Measurements from ENCODE around the gene OXTR. TPM values are rescaled to one million over a fixed set of nuclear protein-coding genes. Genes with fewer than 3 reads are reported as not detected.

Gene OXTR
- polyA plus RNA-seq, 1 donor from 2014 or later = 1.7 TPM

- Histone ChIP-seq H3F3A (ENCODE audit: insufficient read depth, low read length, poor library complexity, severe bottlenecking) (no peaks in the 10 kb centered on the region), H3K27me3 (ENCODE audit: insufficient read depth, low read depth, low read length) (peaks cover 32% of the 10 kb centered on the region), H2AFZ (ENCODE audit: low read depth, low read length) (no peak overlapping the region), H3K79me2 (replicated peaks; ENCODE audit: insufficient read depth, low read length) (no peaks in the 10 kb centered on the region), H3K9me3 (ENCODE audit: low read length) (no peaks in the 10 kb centered on the region), H3K4me3 (ENCODE audit: low read length) (no peak overlapping the region), H3K9me2 (ENCODE audit: insufficient read depth, low read length) (no peaks in the 10 kb centered on the region), H3K9ac (ENCODE audit: low read length) (no peak overlapping the region), H4K20me1 (ENCODE audit: insufficient read depth) (no peaks in the 10 kb centered on the region), H3K36me3 (ENCODE audit: insufficient read depth, low read length) (no peaks in the 10 kb centered on the region), H3K27ac (ENCODE audit: low read length) (no peak overlapping the region), H3K4me2 (ENCODE audit: low read length) (no peak overlapping the region)
- TF ChIP-seq SMC3 (conservative IDR thresholded peaks at IDR 0.05; ENCODE audit: poor library complexity) = no peak
- no peak for TF ChIP-seq CTCF (IDR thresholded peaks at IDR 0.05; ENCODE audit: poor library complexity, severe bottlenecking)
- no peak for TF ChIP-seq RAD21 (conservative IDR thresholded peaks at IDR 0.05)
- TF ChIP-seq POLR2AphosphoS5 (IDR thresholded peaks at IDR 0.05) = no peak
- TF ChIP-seq EP300 (conservative IDR thresholded peaks at IDR 0.05; ENCODE audit: poor library complexity, severe bottlenecking) = no peak
- no peak for TF ChIP-seq EZH2 (IDR thresholded peaks at IDR 0.05; ENCODE audit: borderline replicate concordance, insufficient read depth, low read length, poor library complexity, severe bottlenecking)
- no peak for TF ChIP-seq REST (IDR thresholded peaks at IDR 0.05; ENCODE audit: borderline replicate concordance)
- no peak for TF ChIP-seq MXI1 (conservative IDR thresholded peaks at IDR 0.05; ENCODE audit: poor library complexity, severe bottlenecking)
- no peak for TF ChIP-seq TAF1 (IDR thresholded peaks at IDR 0.05; ENCODE audit: low read depth)
These were observed 3.3 kb downstream of the OXTR start for GRCh38 chr3:8766148-8766547.

DNA sequence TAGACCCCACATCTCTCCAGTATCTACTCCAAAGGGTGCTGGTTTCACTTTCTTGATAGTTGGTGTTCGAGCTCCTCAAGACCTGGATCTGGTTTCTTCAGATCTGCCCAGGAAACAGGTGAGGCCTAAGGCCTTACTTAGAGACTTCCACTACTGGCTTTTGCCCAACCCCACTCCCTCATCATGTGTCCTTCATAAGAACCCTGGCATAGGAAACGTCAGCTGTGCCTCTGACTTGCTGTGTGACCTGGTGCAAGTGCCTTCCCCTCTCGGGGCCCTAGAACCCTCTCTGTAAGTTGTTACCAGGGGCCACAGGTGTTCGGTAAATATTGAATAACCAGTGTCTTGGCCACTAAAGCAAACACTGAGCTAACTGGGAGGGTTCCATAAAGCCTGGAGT lies 3.9 kb downstream of the OXTR start:
- Histone ChIP-seq H3K79me2 (replicated peaks; ENCODE audit: insufficient read depth, low read length) (no peaks in the 10 kb centered on the region), H2AFZ (ENCODE audit: low read depth, low read length) (no peak overlapping the region), H4K20me1 (ENCODE audit: insufficient read depth) (no peaks in the 10 kb centered on the region), H3K4me3 (ENCODE audit: low read length) (no peak overlapping the region), H3K9me3 (ENCODE audit: low read length) (no peaks in the 10 kb centered on the region), H3K9me2 (ENCODE audit: insufficient read depth, low read length) (no peaks in the 10 kb centered on the region), H3K27me3 (ENCODE audit: insufficient read depth, low read depth, low read length) (peaks cover 32% of the 10 kb centered on the region), H3K9ac (ENCODE audit: low read length) (no peak overlapping the region), H3K36me3 (ENCODE audit: insufficient read depth, low read length) (no peaks in the 10 kb centered on the region), H3F3A (ENCODE audit: insufficient read depth, low read length, poor library complexity, severe bottlenecking) (no peaks in the 10 kb centered on the region), H3K4me2 (ENCODE audit: low read length) (no peak overlapping the region), H3K27ac (ENCODE audit: low read length) (no peak overlapping the region)
- TF ChIP-seq RAD21 (conservative IDR thresholded peaks at IDR 0.05) (no peak), POLR2AphosphoS5 (IDR thresholded peaks at IDR 0.05) (no peak), REST (IDR thresholded peaks at IDR 0.05; ENCODE audit: borderline replicate concordance) (no peak), TAF1 (IDR thresholded peaks at IDR 0.05; ENCODE audit: low read depth) (no peak), MXI1 (conservative IDR thresholded peaks at IDR 0.05; ENCODE audit: poor library complexity, severe bottlenecking) (no peak), EP300 (conservative IDR thresholded peaks at IDR 0.05; ENCODE audit: poor library complexity, severe bottlenecking) (no peak), CTCF (IDR thresholded peaks at IDR 0.05; ENCODE audit: poor library complexity, severe bottlenecking) (no peak), EZH2 (IDR thresholded peaks at IDR 0.05; ENCODE audit: borderline replicate concordance, insufficient read depth, low read length, poor library complexity, severe bottlenecking) (no peak), SMC3 (conservative IDR thresholded peaks at IDR 0.05; ENCODE audit: poor library complexity) (no peak)
